Nephron (organoid): ENCODE data around the gene RPL37A.

Experiments used
- H3K27ac Mint-ChIP-seq, 3 experiments: 2 replicates each; pipeline ENCODE4 v1.8.0; 2020; ENCODE audit warnings: mixed read lengths in 3 of 3, mild to moderate bottlenecking in 2 of 3, moderate library complexity in 1 of 3
- H3K27me3 Mint-ChIP-seq: 2 replicates; pipeline ENCODE4 v1.8.0; 2021; ENCODE audit warnings: low read depth, mild to moderate bottlenecking, moderate library complexity, mixed read lengths
- H3K36me3 Mint-ChIP-seq: 2 replicates; pipeline ENCODE4 v1.8.0; 2020; ENCODE audit warnings: low read depth, mixed read lengths
- H3K4me1 Mint-ChIP-seq: 2 replicates; pipeline ENCODE4 v1.8.0; 2020; ENCODE audit warnings: mixed read lengths
- H3K4me3 Mint-ChIP-seq, 3 experiments: 2 replicates each; pipeline ENCODE4 v1.8.0; 2020; ENCODE audit warnings: mild to moderate bottlenecking in 3 of 3, mixed read lengths in 3 of 3, moderate library complexity in 2 of 3
- H3K9me3 Mint-ChIP-seq: 2 replicates; pipeline ENCODE4 v1.8.0; 2020; ENCODE audit warnings: mixed read lengths
- CTCF ChIP-seq, 3 experiments: fragments of 200-600 bp; sonication (generic); IDR thresholded peaks; one replicate each; pipeline ENCODE4 v1.5.0; 2021; ENCODE audit warnings: antibody characterized with exemption in 3 of 3; ENCODE audit not compliant: unreplicated experiment in 3 of 3

Gene RPL37A

GRCh38 chr2:216532562-216532961, 33.9 kb downstream of the RPL37A start:
- Mint-ChIP-seq H3K27me3 (no peaks in the 10 kb centered on the region), H3K27ac (peak overlapping the region; percentile 69 to 80 (median 72)), H3K4me1 (peaks cover 57% of the 10 kb centered on the region), H3K4me3 (no peak overlapping the region), H3K36me3 (no peaks in the 10 kb centered on the region), H3K9me3 (no peaks in the 10 kb centered on the region)
- no peak for TF ChIP-seq CTCF (IDR thresholded peaks at IDR 0.05; ENCODE audit: unreplicated experiment in 3 of 3)

- H3K27ac Mint-ChIP-seq, result peak overlapping the region; percentile 80 to 86 (median 84)
- no peaks in the 10 kb centered on the region for H3K36me3 Mint-ChIP-seq
- H3K4me3 Mint-ChIP-seq, result no peak overlapping the region
- H3K27me3 Mint-ChIP-seq, result no peaks in the 10 kb centered on the region
- no peaks in the 10 kb centered on the region for H3K9me3 Mint-ChIP-seq
- H3K4me1 Mint-ChIP-seq, result peaks cover 67% of the 10 kb centered on the region
- no peak for TF ChIP-seq CTCF (IDR thresholded peaks at IDR 0.05; ENCODE audit: unreplicated experiment in 3 of 3)
Measured at GRCh38 chr2:216533609-216534008, 35.0 kb downstream of the RPL37A start.

- Mint-ChIP-seq H3K36me3 (no peaks in the 10 kb centered on the region), H3K27me3 (no peaks in the 10 kb centered on the region), H3K27ac (peak overlapping the region; percentile 94 to 98 (median 97)), H3K4me3 (no peak overlapping the region), H3K9me3 (no peaks in the 10 kb centered on the region), H3K4me1 (peaks cover 77% of the 10 kb centered on the region)
- no peak for TF ChIP-seq CTCF (IDR thresholded peaks at IDR 0.05; ENCODE audit: unreplicated experiment in 3 of 3)
Measured at GRCh38 chr2:216534809-216535208, 36.2 kb downstream of the RPL37A start.

GRCh38 chr2:216535454-216535995, 36.9 kb downstream of the RPL37A start:
- peak overlapping the region; percentile 94 to 98 (median 97) for H3K27ac Mint-ChIP-seq
- no peaks in the 10 kb centered on the region for H3K27me3 Mint-ChIP-seq
- peak overlapping the region; percentile 29 to 52 (median 38) for H3K4me3 Mint-ChIP-seq
- H3K36me3 Mint-ChIP-seq, result no peaks in the 10 kb centered on the region
- H3K4me1 Mint-ChIP-seq, result peaks cover 84% of the 10 kb centered on the region
- no peaks in the 10 kb centered on the region for H3K9me3 Mint-ChIP-seq
- no peak for TF ChIP-seq CTCF (IDR thresholded peaks at IDR 0.05; ENCODE audit: unreplicated experiment in 3 of 3)

GRCh38 chr2:216536734-216537210, 38.1 kb downstream of the RPL37A start:
- Mint-ChIP-seq H3K27me3 (no peaks in the 10 kb centered on the region), H3K4me1 (peaks cover 90% of the 10 kb centered on the region), H3K27ac (peak overlapping the region; percentile 94 to 98 (median 97)), H3K4me3 (peak overlapping the region; percentile 6 to 28 (median 26)), H3K9me3 (no peaks in the 10 kb centered on the region), H3K36me3 (no peaks in the 10 kb centered on the region)
- no peak for TF ChIP-seq CTCF (IDR thresholded peaks at IDR 0.05; ENCODE audit: unreplicated experiment in 3 of 3)

GRCh38 chr2:216537366-216537765, 38.7 kb downstream of the RPL37A start:
- no peaks in the 10 kb centered on the region for H3K9me3 Mint-ChIP-seq
- peak overlapping the region in 2 of 3 experiments; percentile 21 to 31 for H3K4me3 Mint-ChIP-seq
- no peak for TF ChIP-seq CTCF (IDR thresholded peaks at IDR 0.05; ENCODE audit: unreplicated experiment in 3 of 3)
- H3K4me1 Mint-ChIP-seq, result peaks cover 84% of the 10 kb centered on the region
- no peaks in the 10 kb centered on the region for H3K36me3 Mint-ChIP-seq
- H3K27ac Mint-ChIP-seq, result peak overlapping the region; percentile 94 to 98 (median 97)
- H3K27me3 Mint-ChIP-seq, result no peaks in the 10 kb centered on the region
